DOHH2 (cell line): Measurements from ENCODE around the gene STRIT1.

ENCODE experiments used
- EZH2phosphoT487 ChIP-seq: fragments of 200-600 bp; sonication (generic); IDR thresholded peaks from 2 replicates; pipeline ENCODE4 v1.6.1; 2017; ENCODE audit warnings: borderline replicate concordance, mild to moderate bottlenecking, antibody characterized with exemption, low read length, moderate library complexity, mixed read lengths
- TF ChIP-seq, protein P1 (sequence below): fragments of 200-600 bp; sonication (generic); IDR thresholded peaks from one replicate; pipeline ENCODE4 v1.5.1; 2014; ENCODE audit warnings: antibody characterized with exemption, mild to moderate bottlenecking, low read depth, low read length; ENCODE audit not compliant: poor library complexity, severe bottlenecking

DNA sequence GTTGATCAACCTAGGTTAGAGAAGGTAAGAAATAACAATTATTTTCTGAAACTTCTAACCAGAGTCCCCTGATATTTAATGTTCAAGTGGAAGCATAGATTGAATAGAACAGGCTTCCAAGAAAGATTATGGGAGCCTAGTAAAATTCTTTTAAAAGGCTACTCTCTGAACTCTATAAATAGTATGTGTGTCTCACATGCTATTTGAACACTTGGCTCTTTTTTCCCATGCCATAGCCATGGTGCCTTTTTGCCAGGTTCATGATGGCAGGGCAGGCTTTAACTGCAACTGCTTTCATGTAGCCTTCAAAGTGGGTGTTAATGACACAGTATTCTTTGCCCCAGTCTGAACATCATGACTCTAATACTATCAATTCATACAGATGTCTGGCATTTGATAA is 22.9 kb upstream of the STRIT1 start:
- TF ChIP-seq, protein P1, sequence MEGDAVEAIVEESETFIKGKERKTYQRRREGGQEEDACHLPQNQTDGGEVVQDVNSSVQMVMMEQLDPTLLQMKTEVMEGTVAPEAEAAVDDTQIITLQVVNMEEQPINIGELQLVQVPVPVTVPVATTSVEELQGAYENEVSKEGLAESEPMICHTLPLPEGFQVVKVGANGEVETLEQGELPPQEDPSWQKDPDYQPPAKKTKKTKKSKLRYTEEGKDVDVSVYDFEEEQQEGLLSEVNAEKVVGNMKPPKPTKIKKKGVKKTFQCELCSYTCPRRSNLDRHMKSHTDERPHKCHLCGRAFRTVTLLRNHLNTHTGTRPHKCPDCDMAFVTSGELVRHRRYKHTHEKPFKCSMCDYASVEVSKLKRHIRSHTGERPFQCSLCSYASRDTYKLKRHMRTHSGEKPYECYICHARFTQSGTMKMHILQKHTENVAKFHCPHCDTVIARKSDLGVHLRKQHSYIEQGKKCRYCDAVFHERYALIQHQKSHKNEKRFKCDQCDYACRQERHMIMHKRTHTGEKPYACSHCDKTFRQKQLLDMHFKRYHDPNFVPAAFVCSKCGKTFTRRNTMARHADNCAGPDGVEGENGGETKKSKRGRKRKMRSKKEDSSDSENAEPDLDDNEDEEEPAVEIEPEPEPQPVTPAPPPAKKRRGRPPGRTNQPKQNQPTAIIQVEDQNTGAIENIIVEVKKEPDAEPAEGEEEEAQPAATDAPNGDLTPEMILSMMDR = no peak
- no peak for TF ChIP-seq EZH2phosphoT487
